Amygdala (tissue), 56 donors: ENCODE data around the gene POMT1.
A peak's percentile ranks its signal among the peaks of the same experiment; 100 is the strongest.
"Not testable (repeated sequence)": the region's sequence is repeated elsewhere in the genome, so short reads cannot be mapped to it uniquely, and the experiment has no call there.

Experiments
- DNase-seq, 56 donors: peaks; one replicate each; lab custom pipeline; 2025; lab: John Stamatoyannopoulos, UW

Gene POMT1

DNA sequence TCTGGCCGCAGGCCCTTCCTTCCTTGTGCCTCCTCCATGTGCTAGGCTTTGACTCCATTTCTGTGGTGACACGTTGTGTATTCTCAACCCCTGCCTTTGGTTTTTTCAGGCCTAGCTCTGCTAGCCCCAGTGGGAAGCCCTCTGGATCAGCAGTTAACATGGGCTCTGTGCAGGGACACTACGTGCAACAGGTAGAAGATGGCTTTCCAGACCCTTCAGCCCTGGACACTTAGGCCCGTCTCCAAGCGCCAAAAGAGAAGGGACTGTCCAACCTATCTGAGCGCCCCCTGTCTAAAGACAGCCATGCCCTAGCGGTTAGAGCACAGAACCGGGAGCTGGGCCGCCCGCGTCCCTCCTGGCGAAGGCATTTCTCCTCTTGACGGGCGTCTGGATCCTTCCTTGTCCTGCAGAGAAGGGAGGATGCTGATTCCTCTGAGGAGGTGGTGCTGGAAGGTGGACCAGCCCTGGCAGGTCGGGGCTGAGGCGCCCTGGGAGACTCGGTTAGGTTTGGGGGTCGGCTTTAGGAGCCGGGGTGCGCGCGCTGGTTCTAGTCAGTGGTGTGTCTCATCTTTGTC, 8.3 kb upstream of the POMT1 start:
- no peak for DNase-seq

DNA sequence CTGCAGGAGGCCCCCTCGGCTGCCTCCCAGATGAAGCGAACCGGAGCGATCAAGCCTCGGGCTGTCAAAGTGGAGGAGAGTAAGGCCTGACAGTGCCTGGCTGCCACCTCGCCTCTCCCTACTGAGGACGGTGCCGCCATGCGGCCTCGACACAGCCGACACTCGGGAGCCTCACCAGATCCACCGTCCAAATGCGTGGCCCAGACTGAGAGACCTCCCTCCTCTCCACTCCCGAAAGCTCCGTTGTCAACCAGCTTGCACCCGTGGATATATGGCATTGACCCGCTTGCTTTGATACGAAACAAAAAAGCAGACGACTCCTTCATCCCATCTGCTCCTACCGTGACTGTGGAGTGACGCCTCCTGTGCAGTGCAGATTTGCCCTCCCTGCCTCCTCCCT, 6.9 kb upstream of the POMT1 start:
- no peak for DNase-seq

DNA sequence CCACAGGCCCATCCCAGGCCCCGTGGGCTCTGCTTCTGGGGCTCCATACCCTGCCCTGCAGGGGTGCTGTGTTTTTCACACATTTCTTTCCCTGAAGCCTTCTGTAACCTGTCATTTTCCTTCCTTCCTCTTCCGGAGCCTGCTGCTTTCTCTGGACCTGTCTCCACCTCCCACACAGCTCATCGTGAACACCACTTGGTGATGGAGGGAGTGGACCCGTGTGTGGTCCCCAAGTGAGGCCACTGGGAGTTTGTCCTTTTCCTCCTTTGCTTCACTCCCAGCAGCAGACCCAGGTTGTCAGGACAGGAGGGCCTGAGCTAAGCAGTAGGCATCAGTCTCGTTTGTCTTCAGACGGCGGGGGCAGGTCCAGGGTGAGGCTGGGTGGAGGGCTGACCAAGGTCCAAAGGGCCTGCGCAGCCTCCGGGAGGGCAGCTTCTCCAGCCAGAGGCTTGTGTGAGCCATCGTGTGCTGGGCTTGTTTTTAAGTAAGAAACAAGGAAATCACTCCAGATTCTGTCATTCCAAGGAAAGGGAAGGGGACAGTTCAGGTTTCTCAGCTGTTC, 5.8 kb upstream of the POMT1 start:
- no peak for DNase-seq

DNA sequence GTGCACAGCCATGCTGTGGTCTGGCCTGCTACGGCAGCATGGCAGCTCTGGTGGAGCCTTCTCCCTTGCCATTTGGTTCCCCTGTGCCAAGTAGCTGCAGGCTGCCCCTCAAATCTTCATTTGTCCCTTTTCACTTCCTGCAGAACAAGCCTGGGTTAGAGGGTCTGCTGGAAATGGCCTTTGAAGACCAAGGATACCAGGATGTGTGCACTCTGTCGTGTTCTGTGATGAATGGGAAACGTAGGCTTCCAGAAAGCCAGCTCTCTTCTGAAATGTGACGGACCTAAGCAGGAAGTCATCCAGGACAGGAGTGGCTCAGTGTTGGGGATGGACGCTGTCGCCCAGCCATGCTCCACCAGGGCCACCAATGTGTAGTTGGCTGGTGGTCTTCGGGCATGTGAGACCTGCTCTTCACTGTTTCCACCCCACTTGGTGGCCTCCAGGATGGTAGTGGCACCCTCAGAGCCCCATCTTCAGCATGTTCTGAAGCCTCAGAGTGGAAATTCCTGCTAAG, 3.4 kb upstream of the POMT1 start:
- DNase-seq: no peak

DNA sequence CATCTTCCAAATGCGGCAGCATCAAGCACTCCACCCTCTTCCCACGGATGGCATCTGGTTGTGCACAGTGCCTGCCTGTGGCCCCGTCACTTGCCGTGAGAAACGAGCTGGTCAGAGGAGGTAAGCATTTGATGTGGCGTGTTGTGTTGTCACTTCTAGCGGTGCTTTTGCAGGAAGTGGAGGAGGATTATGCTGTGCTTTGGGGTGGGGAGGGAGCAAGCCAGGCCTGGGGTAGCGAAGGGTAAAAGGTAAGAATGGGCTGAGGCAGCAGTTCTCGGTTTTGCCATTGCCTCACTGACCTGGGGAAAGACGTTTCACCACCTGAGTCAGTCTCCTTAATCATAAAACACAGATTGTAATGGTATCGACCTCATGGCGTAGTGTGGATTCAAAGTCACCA, 2.3 kb upstream of the POMT1 start:
- DNase-seq: peak in 11 of 56 donors; percentile 16 to 57 (median 27)

DNA sequence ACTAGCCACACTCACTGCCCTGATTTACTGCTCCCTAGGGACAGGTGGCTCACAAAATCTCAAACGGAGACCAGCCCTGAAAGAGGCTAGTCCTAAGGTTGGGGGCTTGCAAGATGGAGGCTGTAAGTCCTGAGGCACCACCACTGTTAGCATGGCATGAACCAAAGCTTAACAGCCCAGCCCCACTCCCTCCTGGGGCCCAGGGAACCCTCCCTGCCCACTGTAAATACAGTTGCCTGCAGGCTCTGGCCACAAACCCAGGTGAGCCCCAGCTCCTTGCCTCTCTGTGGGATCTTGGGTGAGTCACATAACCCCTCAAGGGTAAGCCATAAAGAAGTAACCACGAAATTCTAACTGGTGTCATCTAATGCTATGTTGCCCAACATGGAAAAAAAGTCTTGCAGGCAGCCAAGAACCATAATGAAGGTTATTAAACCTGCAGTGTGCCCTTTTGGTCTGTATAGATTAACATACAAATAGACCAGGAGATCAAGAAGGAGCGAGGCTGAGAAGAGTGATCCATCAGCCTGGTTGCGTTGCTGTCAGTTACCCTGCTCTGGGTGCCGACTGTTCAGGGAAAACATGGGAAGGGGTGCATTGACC, 1.7 kb upstream of the POMT1 start:
- DNase-seq: no peak

DNA sequence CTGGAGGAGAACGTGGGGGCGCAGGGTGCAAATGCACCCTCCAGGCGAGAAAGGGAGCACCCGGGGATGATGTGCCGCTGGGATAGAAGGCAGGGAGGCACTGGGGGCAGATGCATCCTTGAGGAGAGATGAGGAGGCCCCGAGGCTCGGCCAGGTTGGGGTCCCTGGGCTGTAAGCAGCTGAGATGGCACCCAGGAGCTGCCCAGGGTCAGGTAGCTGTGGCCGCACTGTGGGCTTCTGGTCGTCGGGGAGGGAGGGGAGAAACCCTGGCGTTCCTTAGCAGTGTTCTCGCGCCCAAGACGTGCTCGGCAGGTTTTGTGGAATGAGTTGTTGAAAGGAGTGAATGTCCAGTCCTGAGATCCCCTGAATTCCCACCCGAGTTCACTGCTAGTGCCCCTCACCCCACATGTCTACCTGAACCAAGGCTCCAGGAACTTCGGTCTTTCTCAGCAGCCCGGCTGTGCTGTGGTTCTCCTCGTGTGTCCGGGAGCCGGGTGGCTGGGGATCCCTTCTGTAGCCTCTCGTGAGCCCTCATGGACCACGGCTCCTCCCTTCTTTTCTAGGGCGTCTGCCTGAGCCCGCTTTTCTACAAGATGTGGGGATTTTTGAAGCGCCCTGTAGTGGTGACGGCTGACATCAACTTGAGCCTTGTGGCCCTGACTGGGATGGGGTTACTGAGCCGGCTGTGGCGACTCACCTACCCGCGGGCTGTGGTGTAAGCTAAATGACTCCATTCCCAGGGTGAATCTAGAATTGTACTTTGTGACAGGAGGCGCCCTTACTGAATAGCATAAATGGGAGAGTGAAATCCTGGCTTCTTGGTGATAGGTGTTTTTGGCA, 1.1 kb downstream of the POMT1 start:
- peak in 1 of 56 donors; percentile 46 for DNase-seq

DNA sequence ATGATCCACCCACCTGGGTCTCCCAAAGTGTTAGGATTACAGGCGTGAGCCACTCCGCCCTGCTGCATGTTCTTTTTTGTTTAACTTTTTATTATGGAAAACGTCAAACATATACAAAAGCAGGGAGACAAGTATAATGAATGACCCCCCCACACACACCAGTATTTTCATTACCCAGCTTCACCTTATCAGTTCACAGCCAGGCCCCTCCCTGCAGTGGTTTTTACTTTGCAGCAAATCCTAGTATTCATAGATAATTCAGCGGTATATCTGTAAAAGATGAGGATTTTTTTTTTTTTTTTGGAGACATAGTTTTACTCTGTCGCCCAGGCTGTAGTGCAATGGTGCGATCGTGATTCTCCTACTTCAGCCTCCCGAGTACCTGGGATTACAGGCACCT, 2.3 kb downstream of the POMT1 start:
- DNase-seq: no peak

DNA sequence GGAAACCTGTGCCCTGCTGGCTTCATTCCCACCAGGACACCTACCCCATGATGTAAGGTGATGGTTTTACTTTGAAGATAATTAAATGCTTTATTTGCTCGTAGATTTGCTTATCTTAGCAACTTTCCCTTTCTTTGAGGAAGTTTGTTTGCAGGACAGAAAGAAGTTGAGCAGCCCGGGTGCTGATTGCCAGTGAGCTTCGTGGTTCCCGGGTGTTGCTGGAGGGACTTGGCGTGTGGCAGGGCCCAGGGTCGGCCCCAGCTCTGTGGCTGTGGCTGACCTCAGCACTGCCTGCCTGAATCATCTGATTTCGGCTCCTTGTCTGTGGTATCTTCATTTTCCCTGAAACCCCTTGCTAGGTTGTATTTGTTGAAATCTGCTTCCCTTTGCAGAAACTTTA, 8.7 kb downstream of the POMT1 start:
- no peak for DNase-seq

DNA sequence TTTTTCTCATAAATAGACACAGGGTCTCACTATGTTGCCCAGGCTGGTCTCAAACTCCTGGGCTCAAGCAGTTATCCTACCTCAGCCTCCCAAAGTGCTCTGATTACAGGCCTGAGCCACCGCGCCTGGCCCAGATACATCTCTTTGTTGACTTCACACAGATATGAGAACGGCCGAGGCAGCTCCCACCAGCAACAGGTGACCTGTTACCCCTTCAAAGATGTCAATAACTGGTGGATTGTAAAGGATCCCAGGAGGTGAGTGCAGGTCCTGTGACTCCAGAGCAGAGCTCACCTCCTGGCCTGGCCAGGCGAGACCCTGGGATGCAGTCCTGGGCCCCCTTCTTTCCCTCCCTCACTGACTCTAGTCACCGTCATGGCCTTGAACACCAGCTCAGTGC, 9.2 kb downstream of the POMT1 start:
- no peak for DNase-seq

DNA sequence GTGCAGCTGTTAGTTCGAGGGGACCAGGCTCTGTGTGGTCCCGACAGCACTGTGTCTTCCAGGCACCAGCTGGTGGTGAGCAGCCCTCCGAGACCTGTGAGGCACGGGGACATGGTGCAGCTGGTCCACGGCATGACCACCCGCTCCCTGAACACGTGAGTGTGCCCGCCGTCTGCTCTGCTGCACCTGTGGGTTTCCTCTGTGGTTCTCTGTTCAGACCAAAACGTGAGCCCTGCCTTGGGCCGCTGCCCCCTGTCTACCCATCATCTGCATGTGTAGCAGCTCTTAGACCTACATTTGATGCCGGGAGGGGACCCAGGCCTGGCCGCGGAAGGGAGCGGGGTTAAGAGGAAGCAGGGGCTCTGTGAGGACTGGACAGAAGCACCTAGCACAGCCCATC, 10.5 kb downstream of the POMT1 start:
- no peak for DNase-seq

DNA sequence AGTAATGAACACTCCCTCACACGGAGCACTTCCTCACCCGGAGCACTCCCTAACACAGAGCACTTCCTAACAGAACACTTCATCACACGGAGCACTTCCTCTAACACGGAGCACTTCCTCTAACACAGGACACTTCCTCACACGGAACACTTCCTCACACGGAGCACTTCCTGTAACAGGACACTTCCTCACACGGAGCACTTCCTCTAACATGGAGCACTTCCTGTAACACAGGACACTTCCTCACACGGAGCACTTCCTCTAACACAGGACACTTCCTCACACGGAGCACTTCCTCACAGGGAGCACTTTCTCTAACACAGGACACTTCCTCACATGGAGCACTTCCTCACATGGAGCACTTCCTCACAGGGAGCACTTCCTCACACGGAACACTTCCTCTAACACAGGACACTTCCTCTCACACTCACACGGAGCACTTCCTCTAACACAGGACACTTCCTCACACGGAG, 12.9 kb downstream of the POMT1 start:
- not testable (repeated sequence) for DNase-seq

DNA sequence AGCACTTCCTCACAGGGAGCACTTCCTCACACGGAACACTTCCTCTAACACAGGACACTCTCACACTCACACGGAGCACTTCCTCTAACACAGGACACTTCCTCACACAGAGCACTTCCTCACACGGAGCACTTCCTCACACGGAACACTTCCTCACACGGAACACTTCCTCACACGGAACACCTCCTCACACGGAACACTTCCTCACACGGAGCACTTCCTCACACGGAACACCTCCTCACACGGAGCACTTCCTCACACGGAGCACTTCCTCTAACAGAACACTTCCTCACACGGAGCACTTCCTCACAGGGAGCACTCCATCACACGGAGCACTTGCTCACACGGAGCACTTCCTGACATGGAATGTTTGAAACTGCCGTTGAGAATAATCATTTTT, 13.4 kb downstream of the POMT1 start:
- no peak for DNase-seq

DNA sequence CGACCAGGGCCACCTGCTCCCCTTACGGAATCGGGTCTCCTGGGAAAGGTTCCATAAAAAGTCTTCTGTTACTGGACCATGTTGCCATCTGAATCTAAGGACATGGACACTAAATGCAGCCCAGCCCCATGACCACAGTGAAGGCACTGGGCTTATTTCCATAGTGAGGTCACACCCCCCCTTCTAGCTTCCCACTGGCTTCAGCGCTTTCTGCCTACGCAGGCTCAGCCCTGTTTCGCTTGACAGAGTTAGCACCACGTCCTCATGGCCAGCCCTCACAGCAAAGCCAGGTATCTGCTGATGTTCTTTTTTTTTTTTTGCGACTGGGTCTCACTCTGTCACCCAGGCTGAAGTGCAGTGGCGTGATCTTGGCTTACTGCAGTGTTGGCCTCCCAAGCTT, 14.2 kb downstream of the POMT1 start:
- DNase-seq: no peak

DNA sequence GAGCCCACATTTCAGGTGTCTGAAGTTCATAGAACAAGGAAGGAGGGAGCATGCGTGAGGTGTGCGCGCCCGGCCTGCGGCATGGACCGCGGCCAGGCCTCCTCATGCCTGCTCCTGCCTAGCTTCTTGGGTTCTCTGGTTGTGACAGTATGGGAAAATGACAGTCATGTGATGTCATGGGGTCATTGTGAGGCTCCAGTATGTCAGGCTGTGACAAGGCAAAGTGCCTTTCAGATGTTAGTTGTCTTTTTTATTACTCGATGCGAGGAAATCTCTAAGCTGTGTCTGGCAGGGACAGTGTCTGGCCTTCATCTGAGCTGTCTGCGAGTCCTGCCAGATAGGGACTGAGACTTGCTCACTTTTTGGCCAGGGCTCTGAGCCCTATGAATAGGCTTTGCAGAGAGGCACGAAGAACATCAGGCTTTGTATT, 15.1 kb downstream of the POMT1 start:
- peak in 31 of 56 donors; percentile 8 to 68 (median 34) for DNase-seq

DNA sequence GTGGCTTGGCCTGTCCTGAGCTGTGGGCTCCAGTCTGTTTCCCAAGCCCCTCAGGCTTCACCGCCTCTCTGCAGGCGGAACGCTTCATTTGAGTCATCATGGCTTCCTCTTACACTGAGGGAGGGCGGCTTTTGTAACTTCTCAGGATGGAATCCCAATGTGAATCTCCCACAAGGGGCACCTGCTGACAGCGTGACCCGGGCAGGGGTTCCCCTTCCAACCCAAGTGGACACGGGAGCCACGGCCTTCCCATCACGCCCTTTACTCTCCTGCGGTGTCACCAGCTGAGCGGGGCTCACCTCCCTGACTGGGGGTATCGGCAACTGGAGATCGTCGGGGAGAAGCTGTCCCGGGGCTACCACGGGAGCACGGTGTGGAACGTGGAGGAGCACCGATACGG, 15.8 kb downstream of the POMT1 start:
- no peak for DNase-seq

DNA sequence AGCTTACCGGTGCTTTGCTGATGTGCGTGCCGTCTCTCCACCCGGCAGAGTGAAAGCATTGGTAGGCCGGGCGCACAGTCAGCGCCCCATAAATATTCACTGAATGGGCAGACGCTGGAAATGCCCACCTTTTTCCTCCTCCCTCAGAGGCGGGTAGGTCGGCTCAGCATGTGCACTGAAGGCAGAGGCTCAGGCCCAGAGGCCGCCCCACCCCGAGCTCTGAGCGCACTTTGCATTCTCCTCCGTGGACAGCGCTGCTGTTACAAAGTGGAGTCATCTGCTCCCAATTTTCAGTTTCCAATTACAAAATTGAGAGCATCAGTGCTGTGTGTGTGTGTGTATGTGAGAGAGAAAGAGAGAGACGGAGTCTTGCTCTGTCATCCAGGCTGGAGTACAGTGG, 17.8 kb downstream of the POMT1 start:
- no peak for DNase-seq

DNA sequence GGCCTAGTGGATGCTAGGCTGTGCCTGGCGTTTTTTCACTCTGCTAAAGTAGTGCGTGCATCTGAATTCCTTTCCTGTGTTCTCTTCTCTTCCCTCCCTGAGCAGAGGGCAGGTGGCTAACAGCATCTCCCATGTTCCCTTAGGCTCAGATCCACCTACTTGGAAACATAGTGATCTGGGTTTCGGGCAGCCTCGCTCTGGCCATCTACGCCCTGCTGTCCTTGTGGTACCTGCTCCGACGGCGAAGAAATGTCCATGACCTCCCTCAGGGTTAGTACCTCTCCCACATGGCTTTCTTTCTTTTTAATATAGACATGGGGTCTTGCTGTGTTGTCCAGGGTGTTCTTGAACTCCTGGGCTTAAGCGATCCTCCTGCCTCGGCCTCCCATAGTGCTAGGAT, 18.5 kb downstream of the POMT1 start:
- DNase-seq: no peak

DNA sequence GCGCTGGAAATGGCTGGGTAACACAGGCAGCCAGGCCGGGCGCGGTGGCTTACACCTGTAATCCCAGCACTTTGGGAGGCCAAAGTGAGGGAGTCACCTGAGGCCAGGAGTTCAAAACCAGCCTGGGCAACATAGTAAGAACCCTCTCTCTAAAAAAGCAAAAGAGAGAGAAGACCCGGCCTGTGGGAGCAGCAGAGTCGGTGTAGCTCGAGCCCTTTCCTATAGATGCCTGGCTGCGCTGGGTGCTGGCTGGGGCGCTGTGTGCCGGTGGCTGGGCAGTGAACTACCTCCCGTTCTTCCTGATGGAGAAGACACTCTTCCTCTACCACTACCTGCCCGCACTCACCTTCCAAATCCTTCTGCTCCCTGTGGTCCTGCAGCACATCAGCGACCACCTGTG, 19.1 kb downstream of the POMT1 start:
- DNase-seq: no peak

DNA sequence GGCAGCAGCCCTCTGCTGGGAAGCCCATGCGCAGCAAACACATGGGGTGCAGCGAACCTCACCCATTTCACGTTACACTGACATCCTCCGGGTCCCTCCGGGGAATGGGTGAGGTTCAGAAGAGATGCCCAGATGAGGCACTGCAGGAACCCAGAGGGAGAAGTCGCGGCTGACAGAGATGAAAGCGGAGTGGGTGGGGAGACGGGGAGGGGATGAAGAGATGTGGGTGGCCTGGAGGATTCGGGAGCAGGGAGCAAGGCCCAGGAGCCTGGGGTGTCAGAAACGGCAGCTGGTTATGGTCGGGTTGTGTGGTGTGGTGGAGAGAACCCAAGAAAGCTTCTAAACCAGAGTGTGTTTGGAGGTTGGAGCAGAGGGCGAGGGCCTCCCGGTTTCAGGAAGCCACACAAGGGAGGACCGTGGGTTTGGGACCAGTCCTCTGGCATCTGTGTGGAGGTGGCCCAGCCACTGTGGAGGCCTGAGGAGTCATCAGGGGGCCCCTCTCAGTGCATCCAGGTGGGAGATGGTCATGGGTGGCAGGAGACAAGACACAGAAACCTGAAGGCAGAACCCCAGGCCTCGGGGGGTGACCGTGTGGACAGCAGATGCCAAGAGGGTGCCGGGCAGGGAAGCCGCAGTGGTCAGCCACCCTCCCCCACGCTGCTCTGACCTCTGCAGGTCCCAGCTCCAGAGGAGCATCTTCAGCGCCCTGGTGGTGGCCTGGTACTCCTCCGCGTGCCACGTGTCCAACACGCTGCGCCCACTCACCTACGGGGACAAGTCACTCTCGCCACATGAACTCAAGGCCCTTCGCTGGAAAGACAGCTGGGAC, 19.8 kb downstream of the POMT1 start:
- DNase-seq: no peak

DNA sequence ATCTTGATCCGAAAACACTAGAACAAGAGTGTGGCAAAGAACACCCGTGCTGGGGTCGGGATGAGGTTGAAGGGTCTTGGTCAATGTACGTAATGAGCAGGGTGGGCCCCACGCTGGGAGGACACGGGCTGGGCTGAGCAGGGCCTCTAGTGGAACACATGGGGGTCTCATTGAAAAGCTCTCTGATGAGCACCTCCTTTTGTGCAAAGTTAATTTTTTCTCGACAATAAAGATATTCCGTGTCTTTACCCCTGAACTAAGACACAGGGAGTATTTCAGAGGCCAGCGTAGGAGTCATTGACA, 20.3 kb downstream of the POMT1 start:
- no peak for DNase-seq
